VCaP (cell line): Measurements from ENCODE around the gene SAFB.

Experiments
- H3K27ac ChIP-seq: fragments of 450-650 bp; 2 replicates; pipeline ENCODE4 v1.5.1; 2017
- TF ChIP-seq, protein P1 (sequence below): fragments of 450-650 bp; conservative IDR thresholded peaks from 2 replicates; pipeline ENCODE4 v1.5.1; 2017; ENCODE audit warnings: mild to moderate bottlenecking, moderate library complexity

Gene SAFB

DNA sequence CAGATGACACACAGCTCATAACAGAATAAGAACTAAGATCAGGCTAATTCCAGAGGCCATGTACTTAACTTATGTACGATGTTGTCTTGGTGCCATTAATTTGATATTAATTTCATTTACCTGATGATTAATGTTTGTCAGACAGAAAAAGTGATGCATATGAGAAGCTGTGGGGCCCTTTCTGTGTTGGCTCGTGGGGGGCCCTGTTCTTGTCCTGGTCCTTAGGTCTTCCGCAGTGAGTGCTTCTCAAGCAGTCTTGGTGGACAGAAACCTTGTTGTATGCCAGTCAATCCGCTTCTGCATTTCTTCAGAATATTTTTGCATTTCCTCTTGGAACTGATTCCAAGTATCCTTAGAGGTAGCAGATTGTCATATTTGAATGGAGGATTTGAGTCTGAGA lies 20.2 kb downstream of the SAFB start:
- H3K27ac ChIP-seq, result no peak overlapping the region
- TF ChIP-seq, protein P1, sequence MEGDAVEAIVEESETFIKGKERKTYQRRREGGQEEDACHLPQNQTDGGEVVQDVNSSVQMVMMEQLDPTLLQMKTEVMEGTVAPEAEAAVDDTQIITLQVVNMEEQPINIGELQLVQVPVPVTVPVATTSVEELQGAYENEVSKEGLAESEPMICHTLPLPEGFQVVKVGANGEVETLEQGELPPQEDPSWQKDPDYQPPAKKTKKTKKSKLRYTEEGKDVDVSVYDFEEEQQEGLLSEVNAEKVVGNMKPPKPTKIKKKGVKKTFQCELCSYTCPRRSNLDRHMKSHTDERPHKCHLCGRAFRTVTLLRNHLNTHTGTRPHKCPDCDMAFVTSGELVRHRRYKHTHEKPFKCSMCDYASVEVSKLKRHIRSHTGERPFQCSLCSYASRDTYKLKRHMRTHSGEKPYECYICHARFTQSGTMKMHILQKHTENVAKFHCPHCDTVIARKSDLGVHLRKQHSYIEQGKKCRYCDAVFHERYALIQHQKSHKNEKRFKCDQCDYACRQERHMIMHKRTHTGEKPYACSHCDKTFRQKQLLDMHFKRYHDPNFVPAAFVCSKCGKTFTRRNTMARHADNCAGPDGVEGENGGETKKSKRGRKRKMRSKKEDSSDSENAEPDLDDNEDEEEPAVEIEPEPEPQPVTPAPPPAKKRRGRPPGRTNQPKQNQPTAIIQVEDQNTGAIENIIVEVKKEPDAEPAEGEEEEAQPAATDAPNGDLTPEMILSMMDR, result no peak

DNA sequence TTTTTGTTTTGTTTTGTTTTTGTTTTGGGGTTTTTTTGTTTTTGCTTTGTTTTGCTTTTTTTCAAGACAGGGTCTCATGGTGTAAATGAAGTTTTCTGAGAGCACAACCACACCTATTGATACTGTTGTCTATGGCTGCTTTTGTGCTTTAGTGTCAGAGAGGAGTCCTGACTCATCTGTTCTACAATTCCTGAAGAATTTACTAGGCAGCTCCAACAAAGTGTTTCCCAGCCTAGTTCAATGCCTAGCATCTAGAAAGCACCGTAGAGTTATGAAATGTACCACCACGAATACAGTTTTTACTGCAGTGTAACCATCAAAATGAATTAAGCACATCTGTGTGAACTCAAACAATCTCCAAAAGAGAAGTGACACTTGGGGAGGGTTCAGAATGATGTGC lies 21.2 kb downstream of the SAFB start:
- TF ChIP-seq, protein P1, result no peak
- H3K27ac ChIP-seq, result no peak overlapping the region

DNA sequence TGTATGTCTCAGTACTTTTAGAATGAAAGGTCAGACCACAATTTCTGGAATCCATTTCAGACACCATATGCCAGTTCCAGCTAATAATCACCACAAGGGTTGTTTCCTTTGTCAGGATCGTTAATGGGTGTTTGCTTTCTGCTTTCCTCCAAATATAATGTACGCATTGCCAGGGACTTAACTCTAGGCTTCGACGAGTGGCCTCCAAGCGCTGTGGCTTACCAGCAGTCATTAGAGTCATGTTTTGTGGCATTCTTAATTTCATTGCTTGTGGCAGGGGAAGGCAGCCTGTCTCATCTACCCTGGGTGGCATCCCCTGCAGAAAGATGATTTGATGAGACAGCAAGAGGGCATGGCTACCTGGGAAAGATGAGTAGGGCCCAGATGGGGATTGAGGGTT lies 22.5 kb downstream of the SAFB start:
- TF ChIP-seq, protein P1, result no peak
- H3K27ac ChIP-seq, result no peak overlapping the region

GRCh38 chr19:5646703-5647102 lies 23.8 kb downstream of the SAFB start:
- H3K27ac ChIP-seq, result no peak overlapping the region
- TF ChIP-seq, protein P1, result no peak

GRCh38 chr19:5648464-5648863 lies 25.6 kb downstream of the SAFB start:
- TF ChIP-seq, protein P1, result no peak
- H3K27ac ChIP-seq, result no peak overlapping the region

- H3K27ac ChIP-seq, result no peak overlapping the region
- TF ChIP-seq, protein P1, result no peak
These were observed 28.5 kb downstream of the SAFB start for GRCh38 chr19:5651361-5651760.

DNA sequence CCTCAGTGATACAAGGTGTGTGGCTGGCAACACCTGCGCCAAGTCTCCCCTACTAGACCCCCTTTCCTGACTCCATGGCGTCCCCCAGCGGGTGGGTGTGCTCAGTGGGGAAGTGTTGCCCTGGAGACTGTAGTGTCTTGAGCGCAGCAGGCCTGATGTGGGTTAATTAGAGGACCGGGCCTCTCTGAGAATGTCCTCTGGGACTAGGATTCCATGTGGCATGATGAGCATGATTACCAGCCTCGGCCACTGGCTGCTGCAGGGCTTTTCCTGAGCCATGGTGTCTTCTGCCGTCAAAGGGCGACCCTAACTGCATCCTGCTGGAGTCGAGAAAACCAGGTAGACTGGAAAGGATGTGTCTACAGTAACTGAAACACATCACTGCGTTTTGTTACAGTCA lies 29.4 kb downstream of the SAFB start:
- TF ChIP-seq, protein P1, result no peak
- no peak overlapping the region for H3K27ac ChIP-seq

- TF ChIP-seq, protein P1, result no peak
- no peak overlapping the region for H3K27ac ChIP-seq
These were observed 32.0 kb downstream of the SAFB start for GRCh38 chr19:5654931-5655330.
